ENCODE measurements around the gene XPNPEP2. TPM values are rescaled to one million over a fixed set of nuclear protein-coding genes. Genes with fewer than 3 reads are reported as not detected.

Gene XPNPEP2
- total RNA-seq, 1 donor from 2014 or later: 0.24 TPM

DNA sequence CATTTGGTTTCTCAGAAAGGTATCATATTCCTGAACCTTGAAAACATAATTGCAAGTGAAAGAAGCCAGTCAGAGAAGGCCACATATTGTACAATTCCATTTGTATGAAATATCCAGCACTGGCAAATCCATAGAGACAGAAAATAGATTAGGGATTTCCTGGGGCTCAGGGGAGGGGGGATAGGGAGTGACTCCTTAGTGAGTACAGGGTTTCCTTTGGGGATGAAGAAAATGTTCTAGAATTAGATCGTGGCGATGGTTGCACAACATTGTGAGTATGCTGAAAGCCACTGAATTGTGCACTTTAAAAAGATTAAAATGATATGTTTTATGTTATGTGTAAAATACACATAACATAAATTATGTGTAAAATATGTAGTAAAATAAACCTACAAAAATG lies 10.3 kb downstream of the XPNPEP2 start:
- DNase-seq (ENCODE audit: low spot score): peak; percentile 28

DNA sequence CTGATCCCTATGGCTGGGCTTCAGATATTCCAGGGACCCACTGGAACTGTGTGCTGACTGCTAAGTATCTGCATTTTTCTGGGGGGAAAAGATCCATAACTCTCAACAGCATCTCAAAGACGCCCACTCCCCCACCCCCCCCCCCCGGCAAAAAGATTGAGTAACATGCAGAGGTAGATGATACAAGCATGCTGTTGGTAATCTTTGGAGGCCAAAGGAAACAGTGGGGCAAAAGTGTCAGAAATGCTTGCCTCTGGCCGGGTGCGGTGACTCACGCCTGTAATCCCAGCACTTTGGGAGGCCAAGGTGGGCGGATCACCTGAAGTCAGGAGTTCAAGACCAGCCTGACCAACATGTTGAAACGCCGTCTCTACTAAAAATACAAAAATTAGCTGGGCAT lies 12.2 kb downstream of the XPNPEP2 start:
- DNase-seq (ENCODE audit: low spot score): no peak

DNA sequence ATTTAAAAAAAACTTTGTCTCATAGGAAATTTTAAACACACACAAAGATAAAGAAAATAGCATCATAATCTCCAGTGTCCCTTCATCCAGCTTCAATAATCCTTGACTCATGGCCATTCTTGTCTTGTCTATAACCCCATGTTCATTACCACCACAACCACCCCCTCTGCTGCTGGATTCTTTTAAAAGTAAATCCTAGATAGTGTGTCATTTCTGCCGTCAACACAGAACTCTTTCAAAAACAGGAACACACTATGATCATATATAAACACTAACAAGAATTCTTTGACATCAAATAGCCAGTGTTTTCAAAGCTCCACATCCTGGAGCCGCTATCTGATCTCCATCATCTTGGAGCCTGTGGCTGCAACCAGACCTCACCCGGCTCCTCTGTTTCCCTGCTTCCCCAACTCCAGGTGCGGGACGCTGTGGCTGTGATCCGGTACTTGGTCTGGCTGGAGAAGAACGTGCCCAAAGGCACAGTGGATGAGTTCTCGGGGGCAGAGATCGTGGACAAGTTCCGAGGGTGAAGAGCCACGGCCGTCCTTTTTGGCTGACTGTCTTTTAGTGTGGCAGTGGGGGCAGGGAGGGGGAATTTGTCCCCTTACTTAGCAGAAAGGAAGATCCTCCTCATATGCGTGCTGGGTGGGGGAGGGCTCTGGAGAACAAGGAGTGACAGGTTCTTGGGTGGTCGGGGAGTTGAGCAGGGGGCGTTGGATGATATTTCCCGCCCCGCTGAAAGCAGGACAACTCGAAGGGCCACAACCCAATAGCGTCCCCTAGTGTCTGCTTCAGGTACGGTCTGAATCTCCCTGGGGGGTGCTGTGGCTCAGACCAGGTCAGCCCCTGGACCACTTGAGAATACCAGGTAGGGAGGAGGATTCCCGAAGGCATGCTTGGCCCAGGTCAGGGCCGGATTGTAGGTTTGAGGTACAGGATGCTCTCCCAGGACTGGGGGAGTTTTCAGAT lies 15.6 kb downstream of the XPNPEP2 start:
- no peak for DNase-seq (ENCODE audit: low spot score)

DNA sequence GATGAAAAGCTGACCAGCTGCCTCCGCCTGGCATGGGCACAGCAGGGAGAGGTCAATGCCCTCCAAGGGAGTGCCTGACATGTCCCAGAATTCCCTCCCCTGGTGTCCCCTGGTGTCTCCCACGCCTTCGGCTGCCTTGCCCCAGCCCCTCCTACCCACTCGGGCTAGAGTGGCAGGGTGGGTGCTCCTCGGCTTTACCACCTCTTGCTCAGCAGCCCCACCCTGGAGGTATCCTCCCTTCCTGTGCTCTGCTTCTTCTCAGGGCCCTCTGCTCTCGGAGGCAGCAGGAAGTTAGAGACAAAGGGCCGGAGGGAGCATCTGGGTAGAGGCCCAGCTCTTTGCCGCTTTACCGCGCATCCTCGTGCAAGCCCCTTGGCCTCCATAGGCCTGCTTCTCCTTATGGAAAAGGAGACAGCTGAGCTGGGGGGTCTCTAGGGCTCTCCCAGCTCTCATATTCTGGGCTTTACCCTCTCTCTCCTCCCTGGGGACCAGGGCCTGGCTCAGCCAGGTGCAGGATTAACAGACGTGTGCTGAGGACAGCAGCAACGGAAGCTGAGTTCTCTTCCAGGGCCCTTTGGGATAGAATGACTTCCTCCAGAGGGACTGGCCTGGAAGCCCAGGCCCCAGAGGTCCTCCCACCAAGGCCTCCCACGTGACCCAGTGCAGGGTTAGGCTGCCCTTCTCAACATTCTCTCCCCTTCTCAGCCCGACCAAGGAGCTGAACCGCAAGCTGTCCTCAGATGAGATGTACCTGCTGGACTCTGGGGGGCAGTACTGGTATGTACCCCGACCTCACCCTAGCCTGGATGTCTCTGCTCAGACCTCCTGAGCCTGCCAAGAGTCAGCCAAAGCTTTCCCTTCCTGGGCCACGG lies 17.2 kb downstream of the XPNPEP2 start:
- DNase-seq (ENCODE audit: low spot score): no peak

DNA sequence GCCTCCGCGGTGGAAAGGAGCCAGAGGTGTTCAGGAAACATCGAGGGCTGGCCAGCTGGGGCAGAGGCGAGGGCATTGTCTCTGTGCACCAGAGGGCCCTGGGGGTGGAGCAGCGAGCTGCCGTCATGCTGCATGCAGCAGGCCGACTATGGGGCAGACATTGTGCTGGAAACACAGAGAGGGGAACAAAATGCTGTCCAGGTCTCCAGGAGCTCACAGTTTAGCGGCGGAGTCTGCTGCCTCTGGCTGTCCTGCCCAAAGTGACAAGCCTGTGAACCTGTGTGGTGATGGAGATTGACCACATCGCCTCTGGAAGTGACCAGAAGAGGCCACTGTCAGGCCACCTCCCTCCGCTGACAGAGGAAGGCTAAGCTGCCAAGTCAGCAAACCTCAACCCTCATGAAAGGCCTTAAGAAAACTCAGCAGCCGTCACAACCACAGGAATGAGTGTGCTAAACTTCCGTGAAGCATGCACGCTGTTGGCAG lies 20.8 kb downstream of the XPNPEP2 start:
- peak; percentile 62 for DNase-seq (ENCODE audit: low spot score)

DNA sequence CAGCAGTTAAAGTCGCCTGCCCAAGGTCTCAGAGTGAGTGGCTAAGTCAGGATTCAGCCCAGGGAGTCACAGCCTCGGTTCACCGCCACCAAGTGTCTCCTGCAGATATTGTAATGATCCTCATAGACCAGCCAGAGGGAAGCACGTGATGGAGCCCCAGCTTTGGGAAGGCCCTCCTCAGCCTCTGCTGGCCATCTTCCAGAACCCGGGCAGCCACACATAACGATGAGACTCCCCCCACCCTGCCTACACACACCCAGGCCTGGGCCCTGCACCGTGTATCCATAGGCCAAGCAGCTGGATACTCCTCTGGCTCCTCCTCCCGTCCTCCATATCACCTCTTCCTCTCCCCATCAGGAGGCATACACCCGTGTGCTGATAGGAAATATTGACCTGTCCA lies 21.4 kb downstream of the XPNPEP2 start:
- DNase-seq (ENCODE audit: low spot score): no peak

DNA sequence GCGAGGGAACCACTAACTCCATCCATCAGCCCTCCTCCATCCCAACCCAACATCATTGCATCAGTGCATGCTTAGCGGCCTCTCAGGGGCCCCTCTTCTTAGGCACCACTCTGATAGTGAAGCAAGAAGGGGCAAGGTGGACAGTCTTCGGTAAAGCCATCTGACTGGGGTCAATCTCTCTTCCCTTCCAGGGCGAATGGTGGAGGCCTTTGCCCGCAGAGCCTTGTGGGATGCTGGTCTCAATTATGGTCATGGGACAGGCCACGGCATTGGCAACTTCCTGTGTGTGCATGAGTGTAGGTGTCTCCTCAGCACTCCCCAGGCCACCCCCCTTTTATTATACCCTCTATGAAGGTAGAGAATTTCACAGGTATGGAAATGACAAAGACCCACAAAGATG lies 22.2 kb downstream of the XPNPEP2 start:
- no peak for DNase-seq (ENCODE audit: low spot score)

DNA sequence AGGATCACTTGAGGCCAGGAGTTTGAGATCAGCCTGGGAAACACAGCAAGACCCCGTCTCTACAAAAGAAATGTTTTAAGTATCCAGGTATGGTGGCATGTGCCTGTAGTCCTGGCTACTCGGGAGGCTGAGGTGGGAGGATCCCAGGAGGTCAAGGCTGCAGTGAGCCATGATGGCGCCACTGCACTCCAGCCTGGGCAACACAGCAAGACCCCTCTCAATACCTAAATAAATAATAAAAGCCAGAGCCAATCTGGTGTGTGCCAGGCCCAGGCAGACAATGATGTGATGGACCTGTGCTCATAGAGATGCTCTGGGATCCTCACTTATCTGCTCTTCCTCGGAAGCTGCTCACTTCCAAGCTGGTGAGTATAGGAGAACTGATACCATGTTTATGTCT lies 22.8 kb downstream of the XPNPEP2 start:
- DNase-seq (ENCODE audit: low spot score): no peak

DNA sequence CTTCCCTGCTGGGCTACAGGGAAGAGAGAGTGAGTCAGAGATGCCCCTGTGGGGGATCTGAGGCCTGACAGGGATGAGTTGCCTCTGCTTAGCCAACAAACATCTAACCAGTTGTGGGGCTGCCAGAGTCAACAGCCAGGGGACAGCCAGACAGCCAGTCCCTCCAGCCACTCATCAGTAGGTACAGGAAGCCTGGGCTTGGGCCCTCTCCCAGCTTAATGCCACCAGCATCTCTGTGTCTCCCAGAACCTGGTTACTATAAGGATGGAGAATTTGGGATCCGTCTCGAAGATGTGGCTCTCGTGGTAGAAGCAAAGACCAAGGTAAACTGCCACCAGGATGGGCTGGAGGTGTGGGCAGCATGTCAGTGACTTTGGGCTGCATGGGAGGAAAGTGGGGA lies 23.7 kb downstream of the XPNPEP2 start:
- no peak for DNase-seq (ENCODE audit: low spot score)

DNA sequence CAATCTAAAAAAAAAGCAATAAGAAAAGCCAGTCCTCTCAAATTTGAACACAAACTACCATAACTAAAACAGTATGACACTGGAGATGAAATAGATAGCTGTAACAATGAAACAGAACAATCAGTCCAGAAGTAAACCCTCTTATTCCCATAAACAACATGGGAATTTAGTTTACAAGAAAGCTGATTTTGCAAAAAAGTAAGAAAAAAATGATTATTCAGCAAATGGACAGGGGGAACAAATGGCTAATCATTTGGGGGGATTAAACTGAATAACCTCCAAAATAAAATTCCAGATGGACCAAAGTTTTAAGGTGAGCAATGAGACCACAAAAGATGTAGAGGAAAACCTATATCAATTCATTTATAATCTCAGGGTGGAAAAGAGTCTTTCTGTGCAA lies 24.9 kb downstream of the XPNPEP2 start:
- DNase-seq (ENCODE audit: low spot score): no peak

DNA sequence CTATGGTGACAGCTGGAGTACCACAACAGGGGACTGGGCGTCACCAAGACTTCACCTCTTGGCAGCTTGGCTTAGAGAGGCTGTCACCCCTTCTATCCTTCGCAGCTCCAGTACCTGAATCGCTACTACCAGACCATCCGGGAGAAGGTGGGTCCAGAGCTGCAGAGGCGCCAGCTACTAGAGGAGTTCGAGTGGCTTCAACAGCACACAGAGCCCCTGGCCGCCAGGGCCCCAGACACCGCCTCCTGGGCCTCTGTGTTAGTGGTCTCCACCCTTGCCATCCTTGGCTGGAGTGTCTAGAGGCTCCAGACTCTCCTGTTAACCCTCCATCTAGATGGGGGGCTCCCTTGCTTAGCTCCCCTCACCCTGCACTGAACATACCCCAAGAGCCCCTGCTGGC lies 29.4 kb downstream of the XPNPEP2 start:
- no peak for DNase-seq (ENCODE audit: low spot score)

DNA sequence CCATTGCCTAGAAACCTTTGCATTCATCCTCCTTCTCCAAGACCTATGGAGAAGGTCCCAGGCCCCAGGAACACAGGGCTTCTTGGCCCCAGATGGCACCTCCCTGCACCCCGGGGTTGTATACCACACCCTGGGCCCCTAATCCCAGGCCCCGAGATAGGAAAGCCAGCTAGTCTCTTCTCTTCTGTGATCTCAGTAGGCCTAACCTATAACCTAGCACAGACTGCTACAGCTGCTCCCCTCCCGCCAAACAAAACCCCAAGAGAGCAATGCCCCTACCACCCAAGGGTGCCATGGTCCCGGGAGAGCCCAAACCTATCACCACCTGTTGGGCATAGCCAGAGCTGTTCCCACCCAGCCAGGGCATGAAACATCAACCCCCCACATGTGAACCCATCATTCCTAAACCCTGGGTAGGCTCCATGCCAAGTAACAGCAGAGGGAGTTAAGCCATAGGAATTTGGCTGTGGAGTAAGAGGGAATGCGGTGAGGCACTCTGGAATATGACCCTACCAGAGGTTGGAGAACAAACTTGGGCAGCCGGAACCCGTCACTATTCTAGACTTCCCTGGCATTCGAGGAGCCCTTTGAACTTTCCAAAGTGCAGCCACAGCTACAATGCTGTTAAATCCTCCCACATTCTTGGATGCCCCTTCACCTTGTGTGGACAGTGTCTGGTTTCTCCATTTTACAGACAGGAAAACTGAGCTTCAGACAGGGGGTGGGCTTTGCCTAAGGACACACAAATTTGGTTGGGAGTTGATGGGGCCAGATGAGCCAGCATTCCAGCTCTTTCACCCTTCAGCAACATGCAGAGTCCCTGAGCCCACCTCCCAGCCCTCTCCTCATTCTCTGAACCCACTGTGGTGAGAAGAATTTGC lies 30.0 kb downstream of the XPNPEP2 start:
- no peak for DNase-seq (ENCODE audit: low spot score)

DNA sequence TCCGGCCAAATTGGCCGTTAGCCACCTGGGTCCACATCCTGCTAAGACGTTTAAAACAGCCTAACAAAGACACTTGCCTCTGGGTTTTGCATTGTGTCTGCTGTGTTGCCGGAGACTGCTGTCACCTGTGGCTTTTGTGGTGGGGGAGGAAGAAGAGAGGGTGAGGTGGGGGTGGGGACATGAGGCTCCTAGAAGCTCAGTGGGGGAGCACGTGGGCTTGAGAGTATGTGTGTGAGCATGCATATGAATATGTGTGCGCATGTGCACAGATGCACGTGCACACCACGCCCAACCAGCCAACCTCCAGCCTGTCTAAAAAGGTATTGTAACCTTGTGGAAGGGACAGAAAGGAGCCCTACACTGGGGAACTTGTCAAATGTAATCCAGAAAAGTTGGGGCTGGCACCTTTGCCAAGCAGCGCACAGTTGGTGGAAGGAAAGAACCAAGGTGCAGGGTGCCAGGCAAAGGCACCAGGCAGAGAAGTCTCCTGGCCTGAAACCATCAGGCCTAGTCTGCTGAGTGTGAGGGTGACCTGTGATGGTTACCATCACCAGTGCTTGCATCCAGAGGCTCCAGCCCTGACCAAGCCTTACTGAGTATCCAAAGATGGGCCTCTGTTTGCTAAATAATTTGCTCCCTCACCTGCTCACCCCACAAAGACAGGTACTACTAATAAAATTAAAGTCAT lies 30.8 kb downstream of the XPNPEP2 start:
- no peak for DNase-seq (ENCODE audit: low spot score)

DNA sequence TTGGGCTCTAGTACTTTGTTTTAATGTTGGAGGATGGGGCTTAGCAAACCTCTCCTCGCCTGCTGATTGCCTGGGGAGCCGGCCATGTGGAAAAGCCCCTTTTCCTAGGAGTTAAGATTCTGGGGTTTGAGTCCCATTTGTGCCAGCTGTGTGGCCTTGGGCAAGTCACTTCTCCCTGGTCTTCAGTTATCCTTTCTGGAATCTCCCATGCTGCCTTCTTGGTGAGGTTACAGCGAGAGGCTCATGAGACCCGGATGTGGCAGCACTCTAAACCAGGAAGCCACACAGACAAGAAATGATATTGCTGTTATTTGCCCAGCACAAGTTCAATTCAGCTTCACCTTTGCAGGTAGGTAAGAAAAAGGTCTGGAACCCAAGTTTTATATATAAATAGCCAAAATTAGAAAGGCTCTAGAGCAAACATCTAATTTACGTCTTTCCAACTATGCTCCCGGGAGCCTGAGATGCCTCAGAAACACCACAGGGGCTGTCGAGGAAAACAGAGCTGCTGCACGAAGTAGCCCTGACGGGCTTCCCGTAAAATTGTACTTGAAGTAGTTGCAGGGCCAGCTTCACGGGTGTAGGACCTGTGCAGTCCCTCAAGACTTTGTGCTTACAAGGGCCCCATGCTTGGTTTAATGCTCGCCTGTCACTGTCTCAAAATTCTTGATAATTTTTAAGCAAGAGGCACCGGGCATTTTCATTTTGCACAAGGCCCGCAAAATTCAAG lies 32.7 kb downstream of the XPNPEP2 start:
- no peak for DNase-seq (ENCODE audit: low spot score)

DNA sequence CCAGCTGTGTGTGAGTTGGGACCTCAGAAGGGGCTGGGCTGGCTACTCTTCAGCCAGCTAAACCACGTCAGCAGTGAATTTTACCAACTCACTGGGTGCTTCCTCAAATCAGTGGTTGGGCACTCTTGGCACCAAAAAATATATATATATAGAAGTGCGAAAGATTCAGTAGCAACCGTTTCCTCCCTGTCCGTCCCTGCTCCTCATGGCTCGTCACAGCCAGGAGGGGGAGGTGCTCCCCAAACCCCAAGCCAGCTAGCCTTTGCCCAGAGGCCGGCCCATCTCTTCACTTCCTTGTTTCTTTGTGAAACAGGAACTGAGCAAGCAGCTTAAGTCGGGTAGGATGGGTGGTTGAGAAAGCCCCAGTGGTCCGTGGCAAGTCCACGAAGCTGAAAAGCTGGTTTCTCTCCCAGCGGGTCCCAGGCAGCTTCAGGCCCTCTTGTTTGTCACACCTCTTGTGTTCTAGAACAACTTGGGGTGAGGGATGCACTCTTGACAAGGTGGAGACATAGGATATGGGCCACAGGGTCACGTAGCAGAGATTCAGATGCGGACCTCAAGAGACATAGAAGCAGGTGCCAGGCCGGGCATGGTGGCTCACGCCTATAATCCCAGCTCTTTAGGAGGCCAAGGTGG lies 34.1 kb downstream of the XPNPEP2 start:
- DNase-seq (ENCODE audit: low spot score): peak; percentile 38

DNA sequence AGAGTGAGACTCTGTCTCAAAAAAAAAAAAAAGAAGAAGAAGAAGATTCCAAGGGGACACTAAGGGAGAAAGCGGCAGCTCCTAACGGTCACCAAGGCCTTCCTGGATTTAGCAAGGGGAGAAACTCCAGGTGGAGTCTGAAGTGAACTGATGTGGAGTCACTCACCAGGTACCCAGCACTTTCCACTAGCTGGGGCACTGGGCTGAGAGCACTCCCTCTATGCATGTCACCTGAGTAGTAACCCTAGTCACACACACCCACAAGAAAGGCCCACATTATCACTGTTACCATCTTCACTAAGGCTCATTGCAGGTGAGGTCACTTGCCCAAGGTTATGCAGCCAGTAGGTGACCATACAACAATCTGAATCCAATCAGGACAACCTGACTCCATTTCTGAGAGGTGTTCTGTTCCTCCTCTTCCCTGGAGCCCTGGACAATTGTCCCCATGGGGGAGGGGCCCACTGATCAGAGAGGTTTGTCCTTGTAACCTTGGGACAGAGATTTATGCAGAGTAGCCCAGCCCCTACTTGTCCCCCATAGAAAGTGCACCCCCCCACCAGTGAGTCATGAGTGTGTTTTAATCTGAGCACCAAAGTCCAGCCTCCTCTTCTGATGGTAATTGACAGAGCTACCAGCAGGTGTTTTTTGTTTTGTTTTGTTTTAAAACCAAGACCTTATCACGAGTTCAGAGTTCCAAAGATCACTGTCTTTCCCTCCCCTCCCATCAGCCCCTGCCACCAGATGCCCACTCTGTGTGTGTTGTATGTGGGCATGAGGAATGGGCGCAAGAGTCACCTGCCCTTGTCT lies 35.1 kb downstream of the XPNPEP2 start:
- no peak for DNase-seq (ENCODE audit: low spot score)

DNA sequence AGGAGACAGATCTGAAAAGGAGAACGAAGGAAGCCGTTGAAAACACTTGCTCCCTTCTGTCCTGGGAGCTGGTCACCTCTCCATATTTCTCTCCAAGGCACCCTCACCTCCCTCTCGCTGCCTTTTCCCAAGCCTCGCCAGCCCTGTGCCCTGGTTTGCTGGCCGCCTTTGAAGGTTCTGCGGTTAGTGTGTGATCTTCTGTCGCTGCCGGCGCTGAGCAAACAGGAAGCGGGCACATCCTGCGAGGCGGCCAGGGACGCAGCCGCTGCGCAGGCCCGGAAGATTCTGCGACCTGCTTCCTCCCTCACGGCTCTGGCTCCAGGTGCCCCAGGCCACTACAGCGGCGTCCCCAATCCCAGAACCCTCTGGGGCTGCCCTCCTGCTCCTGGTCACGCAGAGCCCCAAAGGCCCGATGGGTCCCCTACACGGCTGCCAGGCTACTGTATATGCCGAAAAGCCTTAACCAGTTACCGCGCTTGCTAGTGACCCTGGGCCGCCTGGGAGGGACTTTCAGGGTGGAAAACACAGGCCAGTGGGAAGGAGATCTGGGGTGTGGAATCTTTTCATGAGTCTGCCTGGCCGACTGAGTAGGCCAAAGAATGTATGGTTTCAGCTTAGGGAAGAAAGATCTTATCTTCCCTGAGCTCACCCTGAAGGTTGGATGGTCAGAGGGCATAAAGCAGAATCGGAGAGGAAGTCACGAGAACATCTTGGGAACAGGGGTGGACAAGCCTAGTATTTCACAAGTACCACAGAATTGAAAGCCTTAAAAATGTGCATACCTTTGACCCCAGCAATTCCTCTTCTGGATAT lies 38.6 kb downstream of the XPNPEP2 start:
- DNase-seq (ENCODE audit: low spot score): no peak

Measured in umbilical cord (tissue), 2 donors.